NCI-H1930 (cell line): Measurements from ENCODE around the gene FAM210A.

Experiments
- DNase-seq, 2 experiments: peaks; one replicate each; lab custom pipeline; 2025; lab: John Stamatoyannopoulos, UW

FAM210A gene

GRCh38 chr18:13621886-13622619 is 104.3 kb downstream of the FAM210A start:
- no peak for DNase-seq

DNA sequence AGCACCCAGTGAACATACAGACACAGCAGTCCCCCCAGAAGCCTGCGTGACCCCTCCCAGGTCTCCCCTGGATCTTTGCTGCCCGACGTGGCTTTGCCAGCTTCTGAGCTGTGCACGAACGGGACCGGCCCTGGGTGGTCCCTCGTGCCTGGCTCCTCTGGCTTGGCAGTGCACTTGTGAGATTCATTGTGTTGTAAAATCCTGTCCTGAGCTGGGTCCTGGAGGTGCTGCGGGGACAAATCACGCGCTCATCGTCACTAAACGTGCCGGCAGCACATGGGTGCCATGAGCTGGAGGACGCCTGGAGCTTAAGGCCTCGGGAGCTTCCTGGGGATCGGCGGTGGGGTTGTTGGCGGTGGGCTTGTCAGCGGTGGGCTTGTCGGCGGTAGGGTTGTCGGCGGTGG is 104.9 kb downstream of the FAM210A start:
- no peak for DNase-seq

- no peak for DNase-seq
Observed at GRCh38 chr18:13620818-13621445, 105.4 kb downstream of the FAM210A start.

DNA sequence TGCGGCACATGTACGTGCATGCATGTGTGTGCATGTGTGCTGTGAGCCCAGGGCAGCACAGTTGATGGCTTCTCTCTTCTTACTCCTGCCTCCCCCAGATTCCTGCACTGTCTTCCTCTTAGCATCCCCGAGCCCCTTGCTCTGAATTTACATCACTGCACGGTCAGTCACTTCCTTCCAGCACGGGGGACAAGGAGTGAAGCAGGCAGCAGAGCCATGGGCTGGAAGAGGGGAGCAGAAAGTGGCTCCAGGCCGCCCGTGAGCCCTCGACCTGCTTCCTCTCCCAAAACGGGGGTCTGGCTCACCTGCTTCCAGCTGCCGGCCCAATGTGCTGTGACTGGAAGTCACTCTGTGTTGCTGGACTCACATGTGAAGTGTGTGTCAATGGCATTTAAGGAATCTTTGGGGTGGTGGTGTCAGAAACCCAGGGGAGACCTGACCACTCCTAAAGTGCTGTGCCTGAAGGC is 106.1 kb downstream of the FAM210A start:
- no peak for DNase-seq

DNA sequence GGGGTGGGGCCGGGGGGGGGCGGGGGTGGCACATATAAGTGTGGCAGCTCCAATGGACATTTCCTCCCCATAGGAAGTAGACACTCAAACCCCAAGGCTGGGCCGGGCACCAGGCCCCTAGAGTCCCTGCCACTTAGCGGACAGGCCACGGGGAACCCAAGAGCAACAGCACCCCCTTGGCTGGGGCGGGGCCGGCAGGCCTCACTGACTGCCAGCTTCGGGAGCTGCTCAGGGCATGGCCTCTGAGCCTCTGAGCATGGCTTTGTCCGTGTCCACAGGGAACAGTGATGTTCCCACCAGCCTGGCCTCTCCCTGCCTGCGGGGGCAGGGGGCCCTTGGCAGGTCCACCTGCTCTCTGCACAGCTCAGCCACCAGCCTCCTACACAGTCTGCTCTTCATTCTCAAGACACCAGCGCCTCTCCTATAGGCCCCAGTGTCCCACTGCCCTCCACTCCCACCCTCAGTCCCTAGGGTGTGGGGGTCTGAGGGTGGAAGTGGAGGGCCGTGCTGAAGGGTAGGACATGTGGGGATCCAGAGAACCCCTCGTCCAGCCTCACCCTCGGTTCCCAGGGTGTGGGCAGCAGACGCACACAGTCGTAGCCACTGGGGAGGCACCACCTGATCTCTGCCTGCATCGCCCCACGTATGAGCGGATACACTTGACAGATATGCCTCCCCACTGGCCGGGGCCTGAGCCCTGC is 106.7 kb downstream of the FAM210A start:
- no peak for DNase-seq

GRCh38 chr18:13618760-13619438 is 107.5 kb downstream of the FAM210A start:
- no peak for DNase-seq

GRCh38 chr18:13617826-13618515 is 108.4 kb downstream of the FAM210A start:
- DNase-seq, result no peak

- no peak for DNase-seq
Observed at GRCh38 chr18:13616525-13617035, 109.8 kb downstream of the FAM210A start.

GRCh38 chr18:13616041-13616440 is 110.3 kb downstream of the FAM210A start:
- DNase-seq, result no peak

- DNase-seq, result no peak
Observed at GRCh38 chr18:13615432-13615861, 110.9 kb downstream of the FAM210A start.

GRCh38 chr18:13614641-13615288 is 111.6 kb downstream of the FAM210A start:
- no peak for DNase-seq

GRCh38 chr18:13613591-13614501 is 112.5 kb downstream of the FAM210A start:
- no peak for DNase-seq
